Activated naive CD8-positive, alpha-beta T cell treated with anti-CD3 and anti-CD28 coated beads for 36 hours (primary cell): ENCODE measurements around the gene ZBTB21. TPM values are rescaled to one million over a fixed set of nuclear protein-coding genes. Genes with fewer than 3 reads are reported as not detected.

Experiments
- DNase-seq: peaks from one replicate; pipeline ENCODE4 v3.0.0; 2021
- H3K27ac Mint-ChIP-seq: one replicate; pipeline ENCODE4 v1.8.0; 2022; ENCODE audit warnings: mild to moderate bottlenecking, moderate library complexity, mixed read lengths
- H3K27me3 Mint-ChIP-seq: one replicate; pipeline ENCODE4 v1.8.0; 2022; ENCODE audit warnings: mild to moderate bottlenecking, mixed read lengths
- H3K36me3 Mint-ChIP-seq: one replicate; pipeline ENCODE4 v1.8.0; 2021; ENCODE audit warnings: mild to moderate bottlenecking, mixed read lengths
- H3K4me1 Mint-ChIP-seq: one replicate; pipeline ENCODE4 v1.8.0; 2021; ENCODE audit warnings: mixed read lengths
- H3K4me3 Mint-ChIP-seq: one replicate; pipeline ENCODE4 v1.8.0; 2022; ENCODE audit warnings: mild to moderate bottlenecking, moderate library complexity, mixed read lengths
- H3K9me3 Mint-ChIP-seq: one replicate; pipeline ENCODE4 v1.8.0; 2022; ENCODE audit warnings: mixed read lengths
- total RNA-seq, 2 experiments: library from RNA; stranded (reverse); gene quantifications; one replicate each; pipeline ENCODE4 v1.2.3, GENCODE V29; 2021

ZBTB21 gene
- total RNA-seq, 2 experiments from 2014 or later: 29.6 to 29.7 TPM

DNA sequence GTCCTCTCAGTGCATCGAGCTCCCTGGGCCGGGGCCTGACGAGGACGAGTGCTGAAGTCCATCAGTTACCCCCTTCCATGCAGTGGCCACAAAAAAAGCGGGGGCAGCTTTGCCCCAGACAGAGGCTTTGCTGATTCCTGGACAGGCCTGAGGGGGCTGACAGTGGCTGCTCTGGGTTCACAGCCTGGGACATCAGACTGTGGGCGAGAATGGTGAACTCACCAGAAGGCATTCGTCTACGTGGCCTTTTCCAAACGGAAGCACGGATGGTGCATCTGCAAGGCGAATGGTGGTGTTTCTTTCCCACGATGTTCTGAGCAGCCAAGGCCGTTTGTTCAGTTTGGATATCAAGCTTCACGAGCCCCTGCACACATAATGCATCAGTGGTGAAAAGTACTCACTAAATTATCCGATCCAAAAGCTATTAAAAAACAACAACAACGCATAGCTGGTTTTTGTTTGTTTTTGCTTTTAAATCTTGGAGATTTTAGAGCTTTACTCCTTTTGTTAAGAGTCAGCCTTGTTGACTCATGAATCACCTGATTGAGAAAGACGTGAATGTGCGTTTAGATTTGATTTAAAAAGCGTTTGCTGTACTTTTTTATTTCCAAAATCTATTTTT is 6.3 kb upstream of the ZBTB21 start:
- Mint-ChIP-seq H3K36me3 (peaks cover 1% of the 10 kb centered on the region), H3K27ac (no peak overlapping the region), H3K4me3 (no peak overlapping the region), H3K9me3 (no peaks in the 10 kb centered on the region), H3K27me3 (no peaks in the 10 kb centered on the region), H3K4me1 (peaks cover 3% of the 10 kb centered on the region)
- DNase-seq: no peak

GRCh38 chr21:42013931-42014330 is 3.8 kb upstream of the ZBTB21 start:
- Mint-ChIP-seq H3K36me3 (peaks cover 6% of the 10 kb centered on the region), H3K27me3 (peaks cover 5% of the 10 kb centered on the region), H3K4me1 (peaks cover 5% of the 10 kb centered on the region), H3K27ac (no peak overlapping the region), H3K4me3 (no peak overlapping the region), H3K9me3 (no peaks in the 10 kb centered on the region)
- DNase-seq: no peak

- Mint-ChIP-seq H3K27ac (no peak overlapping the region), H3K36me3 (peaks cover 7% of the 10 kb centered on the region), H3K4me3 (no peak overlapping the region), H3K9me3 (no peaks in the 10 kb centered on the region), H3K27me3 (peaks cover 5% of the 10 kb centered on the region), H3K4me1 (peaks cover 5% of the 10 kb centered on the region)
- DNase-seq: no peak
Observed at GRCh38 chr21:42013376-42013775, 3.2 kb upstream of the ZBTB21 start.

DNA sequence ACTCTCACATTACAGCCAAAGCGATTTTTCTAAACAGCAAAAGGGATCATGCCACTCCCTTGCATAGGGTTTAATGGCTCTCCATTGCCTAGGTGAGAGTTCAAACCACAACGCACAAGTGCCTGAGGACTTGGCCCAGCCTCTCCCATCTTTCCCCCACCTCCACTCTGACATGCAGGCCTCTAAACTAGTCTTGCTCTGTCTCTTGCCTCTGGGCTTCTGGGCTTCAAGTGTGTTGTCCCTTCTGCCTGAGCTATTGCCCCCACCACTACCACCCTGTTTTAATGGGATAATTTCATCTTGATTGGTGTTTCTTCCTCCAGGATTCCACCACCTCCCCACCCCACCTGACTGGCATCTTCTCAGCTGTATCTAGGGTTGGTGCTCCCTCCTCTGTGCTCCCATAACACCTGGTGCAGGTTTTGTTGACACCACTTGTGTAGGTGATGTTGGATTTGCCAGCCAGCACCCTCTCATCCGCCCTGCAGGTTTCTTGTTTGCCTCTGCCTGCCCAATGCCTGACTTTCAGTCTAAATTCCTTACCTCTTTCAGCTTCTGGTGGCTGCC is 2.7 kb upstream of the ZBTB21 start:
- Mint-ChIP-seq H3K9me3 (no peaks in the 10 kb centered on the region), H3K27ac (no peak overlapping the region), H3K4me3 (no peak overlapping the region), H3K27me3 (peaks cover 5% of the 10 kb centered on the region), H3K36me3 (peaks cover 10% of the 10 kb centered on the region), H3K4me1 (peaks cover 8% of the 10 kb centered on the region)
- DNase-seq: no peak

DNA sequence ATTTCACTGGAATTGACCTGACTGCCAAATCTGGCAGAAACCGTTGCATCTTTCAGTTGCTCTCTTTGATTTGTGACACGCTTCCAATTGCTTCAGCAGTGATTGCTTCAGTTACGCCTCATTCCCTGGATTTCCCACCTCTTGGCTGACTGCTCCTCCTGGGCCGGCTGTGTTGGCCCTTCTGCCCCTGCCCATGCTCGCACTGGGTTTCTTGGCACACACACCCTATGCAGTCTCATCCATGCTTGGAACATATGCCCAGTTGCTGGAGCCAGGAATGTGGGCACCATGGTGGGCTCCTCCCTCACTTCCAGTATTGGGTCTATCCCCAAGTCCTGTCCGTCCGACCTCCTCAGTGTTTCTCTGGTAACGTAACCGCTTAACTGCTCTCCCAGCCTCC is 2.2 kb upstream of the ZBTB21 start:
- Mint-ChIP-seq H3K27ac (no peak overlapping the region), H3K9me3 (no peaks in the 10 kb centered on the region), H3K4me3 (no peak overlapping the region), H3K4me1 (peaks cover 13% of the 10 kb centered on the region), H3K27me3 (peaks cover 5% of the 10 kb centered on the region), H3K36me3 (peaks cover 15% of the 10 kb centered on the region)
- no peak for DNase-seq

DNA sequence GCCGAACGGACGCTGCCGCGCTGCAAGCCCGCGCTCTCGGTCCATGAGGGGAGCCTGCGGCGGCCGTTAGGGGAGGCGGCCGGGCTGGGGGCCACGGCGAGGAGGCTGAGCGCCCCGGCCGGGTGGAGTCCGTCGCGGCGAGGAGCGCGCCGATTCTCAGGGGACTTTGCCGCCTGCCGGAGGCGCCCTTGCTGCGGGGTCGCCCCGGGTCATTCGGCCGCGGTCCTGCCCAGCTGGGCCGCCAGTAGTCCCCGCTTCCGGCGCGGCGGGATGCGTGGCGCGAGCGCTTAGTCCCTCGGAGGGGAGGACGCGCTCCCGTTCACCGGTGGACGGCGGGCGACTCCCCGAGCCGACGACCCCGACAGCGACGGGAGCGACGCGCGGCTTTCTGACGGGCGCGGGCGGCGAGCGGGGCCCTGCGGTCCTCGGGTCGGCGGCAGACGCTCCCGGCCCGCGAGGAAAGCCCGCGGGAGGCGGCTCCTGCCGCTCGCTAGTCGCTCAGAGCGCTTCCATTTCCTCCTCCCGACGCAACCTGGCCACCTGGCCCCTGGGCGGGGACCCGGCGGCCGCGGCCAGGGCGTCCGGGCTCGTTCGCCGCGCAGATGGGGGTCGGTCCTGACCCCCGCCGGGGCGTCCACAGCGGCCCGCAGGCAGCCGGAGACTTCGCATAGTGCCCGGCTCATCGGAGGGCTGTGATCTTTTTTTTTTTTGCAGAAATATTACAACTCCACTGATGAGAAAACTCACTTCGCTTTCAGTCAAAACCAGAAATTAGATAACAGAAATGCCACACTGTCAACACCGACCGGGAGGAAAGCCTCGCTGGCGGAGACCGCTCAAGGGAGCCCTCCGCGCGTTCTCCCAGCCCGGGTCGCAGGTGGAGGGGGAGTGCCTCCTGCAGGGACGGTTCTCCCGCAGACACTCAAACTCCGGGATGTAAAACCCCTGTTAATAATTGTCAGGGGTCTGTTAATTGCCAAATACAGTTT is 641 bp upstream of the ZBTB21 start:
- H3K36me3 Mint-ChIP-seq: peaks cover 23% of the 10 kb centered on the region

DNA sequence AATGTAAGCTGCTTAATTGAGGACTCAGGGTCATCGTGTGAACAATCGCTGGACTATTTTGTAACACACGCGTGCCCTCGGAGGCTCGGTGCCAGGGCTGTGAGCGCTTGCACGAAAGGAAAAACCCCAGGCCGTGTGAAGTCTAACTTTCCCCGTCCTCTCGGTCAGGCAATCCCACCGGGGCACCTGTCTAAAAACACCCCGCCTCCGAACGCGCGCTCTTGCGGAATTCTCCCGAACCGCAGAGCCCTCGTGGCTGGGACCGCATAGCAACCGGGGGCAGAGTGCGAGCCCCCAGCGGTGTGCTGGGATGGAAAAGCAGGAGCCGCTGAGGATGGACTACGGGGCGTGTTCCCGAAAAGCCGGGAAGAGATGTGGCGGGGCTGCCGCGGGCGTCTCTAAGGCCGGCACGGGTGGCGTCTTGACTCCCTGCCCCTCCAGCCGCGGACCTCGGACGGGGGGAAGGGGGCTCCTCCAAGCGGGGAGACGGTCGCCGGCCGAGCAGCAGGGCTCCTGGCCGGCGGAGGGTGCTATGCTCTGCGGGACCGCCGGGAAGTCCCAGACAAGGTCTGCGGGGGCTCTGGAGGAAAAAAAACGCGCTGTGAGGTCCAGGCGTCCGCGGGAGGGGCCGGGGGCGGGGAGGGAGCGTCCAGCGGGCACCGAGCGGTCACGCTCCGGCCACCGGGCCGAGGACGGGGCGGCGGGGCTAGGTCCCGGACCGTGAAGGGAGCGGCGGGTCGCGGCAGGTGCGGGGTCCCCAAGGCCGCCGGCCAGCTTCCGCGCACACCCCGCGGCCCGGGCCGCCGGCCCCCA is 936 bp downstream of the ZBTB21 start:
- Mint-ChIP-seq H3K27ac (peak overlapping the region; percentile 90), H3K27me3 (peaks cover 5% of the 10 kb centered on the region), H3K9me3 (no peaks in the 10 kb centered on the region), H3K4me3 (peak overlapping the region; percentile 83), H3K36me3 (peaks cover 30% of the 10 kb centered on the region), H3K4me1 (peaks cover 30% of the 10 kb centered on the region)
- DNase-seq: peak; percentile 71

More for the DNA sequence above, 641 bp upstream of the ZBTB21 start:
- DNase-seq: peak; percentile 50
- Mint-ChIP-seq H3K4me1 (peaks cover 23% of the 10 kb centered on the region), H3K27ac (peak overlapping the region; percentile 83), H3K4me3 (peak overlapping the region; percentile 83), H3K27me3 (peaks cover 5% of the 10 kb centered on the region), H3K9me3 (no peaks in the 10 kb centered on the region)

- Mint-ChIP-seq H3K36me3 (peaks cover 38% of the 10 kb centered on the region), H3K27ac (no peak overlapping the region), H3K27me3 (peaks cover 5% of the 10 kb centered on the region), H3K4me1 (peaks cover 43% of the 10 kb centered on the region), H3K9me3 (no peaks in the 10 kb centered on the region), H3K4me3 (no peak overlapping the region)
- no peak for DNase-seq
Observed at GRCh38 chr21:42007356-42007940, 2.7 kb downstream of the ZBTB21 start.

- Mint-ChIP-seq H3K9me3 (no peaks in the 10 kb centered on the region), H3K27ac (no peak overlapping the region), H3K4me3 (no peak overlapping the region), H3K27me3 (peaks cover 5% of the 10 kb centered on the region), H3K36me3 (peaks cover 42% of the 10 kb centered on the region), H3K4me1 (peaks cover 48% of the 10 kb centered on the region)
- no peak for DNase-seq
Observed at GRCh38 chr21:42006765-42007164, 3.4 kb downstream of the ZBTB21 start.

DNA sequence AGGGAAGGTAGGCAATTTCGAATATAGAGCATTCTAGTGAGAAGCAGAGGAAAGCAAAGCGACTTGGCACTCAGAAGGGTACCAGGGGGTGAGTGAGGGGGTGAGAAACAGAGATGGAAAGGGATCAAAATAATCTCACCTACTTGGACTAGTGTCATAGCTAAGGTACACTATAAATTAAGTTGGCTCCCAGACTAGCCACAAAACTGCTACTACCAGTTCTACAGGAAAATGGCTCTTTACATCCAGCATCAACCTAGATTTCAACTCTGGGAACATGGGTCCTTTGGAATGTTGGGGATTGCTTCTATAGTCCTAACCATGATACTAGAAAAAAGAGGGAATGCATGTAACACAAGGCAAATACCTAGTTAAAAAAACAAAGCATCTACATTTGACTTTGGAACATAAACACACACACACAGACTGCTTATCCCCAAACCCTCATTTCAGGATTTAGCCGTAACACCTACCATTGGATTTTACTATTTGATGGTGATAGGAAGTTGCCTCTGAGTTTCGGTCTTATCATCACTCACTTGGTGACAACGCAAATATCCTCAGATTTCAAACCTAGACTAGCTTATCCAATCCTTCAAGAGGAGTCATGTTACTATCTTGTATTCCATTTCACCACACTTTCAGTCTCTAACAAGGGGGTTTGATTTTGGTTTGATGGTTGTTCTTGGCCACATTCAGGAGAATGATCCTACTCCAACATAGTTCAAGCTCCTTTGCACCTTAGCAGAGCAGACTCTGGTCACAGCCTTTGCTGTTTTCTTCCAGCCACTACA is 5.6 kb downstream of the ZBTB21 start:
- H3K9me3 Mint-ChIP-seq: no peaks in the 10 kb centered on the region
- no peaks in the 10 kb centered on the region for H3K27me3 Mint-ChIP-seq
- no peak for DNase-seq
- peaks cover 51% of the 10 kb centered on the region for H3K4me1 Mint-ChIP-seq
- H3K4me3 Mint-ChIP-seq: no peak overlapping the region
- peak overlapping the region; percentile 25 for H3K27ac Mint-ChIP-seq
- peaks cover 56% of the 10 kb centered on the region for H3K36me3 Mint-ChIP-seq

DNA sequence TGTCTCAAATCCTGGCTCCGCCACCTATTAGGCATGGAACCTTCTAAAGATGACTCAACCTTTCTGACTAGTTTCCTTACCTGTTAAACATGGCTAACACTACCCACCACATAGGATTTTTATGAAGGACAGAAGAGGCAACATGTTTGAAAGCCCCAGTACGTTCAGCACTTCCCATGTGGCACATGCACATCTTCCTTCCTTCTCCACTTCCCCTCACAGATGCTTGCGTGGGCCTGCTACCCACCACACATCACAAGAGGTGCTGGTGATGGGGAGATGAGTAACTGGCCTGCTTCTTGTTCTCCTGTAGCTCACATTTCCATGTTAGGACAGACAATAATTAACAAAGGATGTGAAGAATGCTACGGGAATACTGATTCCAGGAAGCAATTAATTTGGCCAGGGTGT is 7.1 kb downstream of the ZBTB21 start:
- DNase-seq: peak; percentile 25
- Mint-ChIP-seq H3K4me1 (peaks cover 51% of the 10 kb centered on the region), H3K4me3 (peak overlapping the region; percentile 29), H3K27me3 (no peaks in the 10 kb centered on the region), H3K36me3 (peaks cover 64% of the 10 kb centered on the region), H3K27ac (peak overlapping the region; percentile 90), H3K9me3 (no peaks in the 10 kb centered on the region)

DNA sequence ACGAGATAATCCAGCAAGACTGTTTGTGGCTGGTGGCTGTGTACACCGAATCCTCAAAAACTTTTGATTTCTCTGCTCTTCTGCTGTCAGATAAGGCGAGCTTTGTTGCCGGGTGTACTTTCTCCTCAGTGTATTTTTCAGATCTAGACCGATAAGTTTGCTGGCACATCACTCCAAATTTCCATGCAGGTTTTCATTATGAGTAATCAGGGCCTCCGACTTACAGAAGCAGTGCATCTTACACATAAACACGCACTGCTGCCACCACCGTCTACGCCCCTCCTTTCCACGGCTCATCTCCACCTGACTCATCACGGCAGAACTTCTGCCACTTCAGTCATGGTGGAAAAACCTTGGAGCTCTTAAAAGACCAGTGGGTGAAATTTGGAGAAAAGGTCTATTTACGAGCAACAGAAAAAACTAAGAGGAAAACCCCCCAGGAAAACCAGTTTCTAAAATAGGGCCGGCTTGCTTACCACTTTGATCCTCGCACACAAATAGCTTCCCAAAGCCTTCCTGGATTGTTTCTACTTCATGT is 7.7 kb downstream of the ZBTB21 start:
- Mint-ChIP-seq H3K27me3 (no peaks in the 10 kb centered on the region), H3K27ac (peak overlapping the region; percentile 90), H3K4me3 (peak overlapping the region; percentile 44), H3K36me3 (peaks cover 64% of the 10 kb centered on the region), H3K4me1 (peaks cover 45% of the 10 kb centered on the region), H3K9me3 (no peaks in the 10 kb centered on the region)
- DNase-seq: peak; percentile 75

- no peak for DNase-seq
- Mint-ChIP-seq H3K36me3 (peaks cover 66% of the 10 kb centered on the region), H3K4me3 (peak overlapping the region; percentile 25), H3K9me3 (peaks cover under 1% of the 10 kb centered on the region), H3K27ac (peak overlapping the region; percentile 90), H3K27me3 (no peaks in the 10 kb centered on the region), H3K4me1 (peaks cover 39% of the 10 kb centered on the region)
Observed at GRCh38 chr21:42001781-42002180, 8.4 kb downstream of the ZBTB21 start.
